Mammary epithelial cell (primary cell): Measurements from ENCODE around the gene MAP2K3.
"Not testable (repeated sequence)": the region's sequence is repeated elsewhere in the genome, so short reads cannot be mapped to it uniquely, and the experiment has no call there.

Source experiments
- CTCF ChIP-seq, 2 donors: IDR thresholded peaks in 1 of 2; conservative IDR thresholded peaks in 1 of 2; 2 replicates each; pipeline ENCODE4 v1.5.1; 2011 to 2012; ENCODE audit warnings: inconsistent platforms in 2 of 2, low read length in 2 of 2, mild to moderate bottlenecking in 2 of 2, control low read depth in 1 of 2, low read depth in 1 of 2; ENCODE audit not compliant: insufficient read depth in 1 of 2; ENCODE audit errors: extremely low read depth in 1 of 2
- EZH2 ChIP-seq: IDR thresholded peaks from 2 replicates; pipeline ENCODE4 v1.6.1; 2012; ENCODE audit warnings: low read length, inconsistent platforms, borderline replicate concordance

GRCh38 chr17:21346107-21346506 lies 61.6 kb downstream of the MAP2K3 start:
- TF ChIP-seq CTCF (conservative IDR thresholded peaks at IDR 0.05 in 1 of 2, IDR thresholded peaks at IDR 0.05 in 1 of 2; ENCODE audit: extremely low read depth in 1 of 2, insufficient read depth in 1 of 2, low read depth in 1 of 2, low read length in 2 of 2); EZH2: not testable (repeated sequence)
